ENCODE measurements around the gene ARAP2. TPM values are rescaled to one million over a fixed set of nuclear protein-coding genes. Genes with fewer than 3 reads are reported as not detected.

The ARAP2 gene, protein sequence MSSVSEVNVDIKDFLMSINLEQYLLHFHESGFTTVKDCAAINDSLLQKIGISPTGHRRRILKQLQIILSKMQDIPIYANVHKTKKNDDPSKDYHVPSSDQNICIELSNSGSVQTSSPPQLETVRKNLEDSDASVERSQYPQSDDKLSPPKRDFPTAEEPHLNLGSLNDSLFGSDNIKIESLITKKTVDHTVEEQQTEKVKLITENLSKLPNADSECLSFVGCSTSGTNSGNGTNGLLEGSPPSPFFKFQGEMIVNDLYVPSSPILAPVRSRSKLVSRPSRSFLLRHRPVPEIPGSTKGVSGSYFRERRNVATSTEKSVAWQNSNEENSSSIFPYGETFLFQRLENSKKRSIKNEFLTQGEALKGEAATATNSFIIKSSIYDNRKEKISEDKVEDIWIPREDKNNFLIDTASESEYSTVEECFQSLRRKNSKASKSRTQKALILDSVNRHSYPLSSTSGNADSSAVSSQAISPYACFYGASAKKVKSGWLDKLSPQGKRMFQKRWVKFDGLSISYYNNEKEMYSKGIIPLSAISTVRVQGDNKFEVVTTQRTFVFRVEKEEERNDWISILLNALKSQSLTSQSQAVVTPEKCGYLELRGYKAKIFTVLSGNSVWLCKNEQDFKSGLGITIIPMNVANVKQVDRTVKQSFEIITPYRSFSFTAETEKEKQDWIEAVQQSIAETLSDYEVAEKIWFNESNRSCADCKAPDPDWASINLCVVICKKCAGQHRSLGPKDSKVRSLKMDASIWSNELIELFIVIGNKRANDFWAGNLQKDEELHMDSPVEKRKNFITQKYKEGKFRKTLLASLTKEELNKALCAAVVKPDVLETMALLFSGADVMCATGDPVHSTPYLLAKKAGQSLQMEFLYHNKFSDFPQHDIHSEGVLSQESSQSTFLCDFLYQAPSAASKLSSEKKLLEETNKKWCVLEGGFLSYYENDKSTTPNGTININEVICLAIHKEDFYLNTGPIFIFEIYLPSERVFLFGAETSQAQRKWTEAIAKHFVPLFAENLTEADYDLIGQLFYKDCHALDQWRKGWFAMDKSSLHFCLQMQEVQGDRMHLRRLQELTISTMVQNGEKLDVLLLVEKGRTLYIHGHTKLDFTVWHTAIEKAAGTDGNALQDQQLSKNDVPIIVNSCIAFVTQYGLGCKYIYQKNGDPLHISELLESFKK (N-terminal part only)
- total RNA-seq, result 0.32 and 3.3 TPM in 2 replicates

DNA sequence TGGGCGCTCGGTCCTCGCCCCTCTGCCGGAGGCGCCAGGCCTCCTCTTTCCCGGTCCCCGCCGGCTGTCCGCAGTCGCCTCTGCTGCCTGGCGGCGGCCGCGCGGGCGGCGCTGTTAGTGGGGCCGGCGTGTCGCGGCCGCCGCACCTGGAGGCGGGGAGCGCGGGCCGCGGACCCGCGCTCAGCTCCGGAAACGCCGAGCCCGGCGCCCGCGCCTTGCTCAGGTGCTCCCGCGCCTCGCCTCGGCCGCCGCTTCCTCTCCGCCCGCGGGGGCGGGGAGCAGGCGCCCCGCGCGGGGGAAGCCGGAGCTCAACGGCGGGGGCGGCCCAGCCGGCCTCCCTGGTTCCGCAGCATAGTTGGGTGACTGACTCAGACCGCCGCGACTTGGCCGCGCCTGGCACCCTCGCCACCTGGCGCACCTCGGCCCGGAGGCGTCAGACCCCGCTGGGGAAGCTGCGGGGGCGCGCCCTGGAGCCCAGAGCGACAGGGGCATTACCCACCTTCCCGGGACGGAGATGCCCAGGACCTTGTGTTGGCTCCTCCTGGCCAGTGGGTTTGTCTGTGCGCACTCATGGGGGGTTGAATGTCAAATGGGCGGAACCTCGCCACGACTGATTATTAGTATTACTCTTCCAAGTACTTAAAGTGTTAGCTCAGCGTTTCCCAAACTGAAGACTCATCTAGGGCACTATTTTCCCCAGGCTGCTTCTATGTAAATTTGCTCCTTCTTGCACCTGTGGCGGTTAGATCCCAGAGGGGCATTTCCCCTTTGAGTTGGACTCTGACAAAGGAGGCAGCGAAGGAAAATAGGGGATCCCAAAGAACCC, at the start of gene ARAP2:
ARAP2 (minus strand) TSS at position 258 of the 826 bp plus-strand sequence. CDS start 15,028 bp downstream, outside the sequence.

GRCh38 chr4:36281384-36282106, 37.2 kb upstream of the ARAP2 start, which contains the start of gene DTHD1:
Gene DTHD1, plus strand, starts transcription at chr4:36281616. Its CDS starts 143 bp downstream, at chr4:36281759.

Other genes starting within 250 kb of the ARAP2 start
- not detected in 2 replicates for gene DTHD1, start 37.1 kb upstream of the ARAP2 start, total RNA-seq